ENCODE results near the gene SLC1A4. TPM values are rescaled to one million over a fixed set of nuclear protein-coding genes. Genes with fewer than 3 reads are reported as not detected.

Gene SLC1A4
- total RNA-seq, 1 experiment from 2014 or later, result 12.9 TPM

GRCh38 chr2:65056215-65057053 lies 67.2 kb downstream of the SLC1A4 start, which contains the start of gene CEP68:
CEP68 (plus strand) TSS chr2:65056416; CDS start chr2:65069445, 13,029 bp downstream.
- CTCF ChIA-PET, result interaction anchor here (0.5 to 1.4 kb wide), 3 partner anchors 33 to 139 kb away, joined by 3 to 4 read pairs (median 4); no protein-coding TSS in a partner anchor
- POLR2A ChIA-PET, result interaction anchor here (0.7 to 1.4 kb wide), 3 partner anchors 10 to 171 kb away, joined by 3 to 12 read pairs (median 4); partner anchors contain the start of gene ACTR2
- peak; percentile 87 for DNase-seq (ENCODE audit: low read depth, low spot score)
- H3K27me3 ChIP-seq (ENCODE audit: control insufficient read depth, insufficient read depth, low read length), result no peaks in the 10 kb centered on the region
- peak within 1 kb of the TSS; percentile 79 for H3K4me3 ChIP-seq (ENCODE audit: low read depth in 2 of 2, low read length in 2 of 2)
- H3K27ac ChIP-seq (ENCODE audit: low read length), result peak within 1 kb of the TSS; percentile 78
- H3K4me1 ChIP-seq (ENCODE audit: control insufficient read depth, insufficient read depth, low read length), result peaks cover 13% of the 10 kb centered on the region
- TF ChIP-seq REST (IDR thresholded peaks at IDR 0.05; ENCODE audit: insufficient read depth in 1 of 2, low read depth in 2 of 2, low read length in 1 of 2) (peak in 1 of 2 experiments; percentile 25; a peak in 1 of 4 replicates), TCF7L2 (IDR thresholded peaks at IDR 0.05; ENCODE audit: low read depth, low read length) (peak; percentile 45; the same call in 1 of the 2 replicates), SIN3A (IDR thresholded peaks at IDR 0.05; ENCODE audit: borderline replicate concordance, insufficient read depth, low read depth, low read length) (peak; percentile 75; the same call in 1 of the 2 replicates), POLR2AphosphoS5 (IDR thresholded peaks at IDR 0.05; ENCODE audit: low read depth, low read length) (peak; percentile 68; the same call in 1 of the 2 replicates), CTCF (IDR thresholded peaks at IDR 0.05) (no peak)
- H3K9me3 ChIP-seq (ENCODE audit: control insufficient read depth, insufficient read depth, low read depth, low read length), result no peaks in the 10 kb centered on the region
- H3K36me3 ChIP-seq (ENCODE audit: control insufficient read depth, insufficient read depth, low read length), result no peaks in the 10 kb centered on the region; the same call in 1 of the 2 replicates
- intact Hi-C loops (cut with micrococcal nuclease; ENCODE audit: unreplicated experiment), result no loop called here
- in situ Hi-C loops (cut with HindIII; ENCODE audit: low pct_unique_long_range_greater_than_20kb, low sequenced_read_pairs), result no loop called here
- no TSS peak for BruUV-seq (replicated peaks)
- peak; percentile 99 for ATAC-seq

GRCh38 chr2:65057054-65057375 lies 67.8 kb downstream of the SLC1A4 start:
- CTCF ChIA-PET, result no interaction called here

More at GRCh38 chr2:65057054-65057375, 67.8 kb downstream of the SLC1A4 start:
- POLR2A ChIA-PET, result no interaction called here
- H3K4me3 ChIP-seq (ENCODE audit: low read depth in 2 of 2, low read length in 2 of 2), result peak overlapping the region; percentile 79
- peaks cover 13% of the 10 kb centered on the region for H3K4me1 ChIP-seq (ENCODE audit: control insufficient read depth, insufficient read depth, low read length)
- no peaks in the 10 kb centered on the region; the same call in 1 of the 2 replicates for H3K36me3 ChIP-seq (ENCODE audit: control insufficient read depth, insufficient read depth, low read length)
- intact Hi-C loops (cut with micrococcal nuclease; ENCODE audit: unreplicated experiment), result no loop called here
- TF ChIP-seq SIN3A (IDR thresholded peaks at IDR 0.05; ENCODE audit: borderline replicate concordance, insufficient read depth, low read depth, low read length) (no peak), REST (IDR thresholded peaks at IDR 0.05; ENCODE audit: insufficient read depth in 1 of 2, low read depth in 2 of 2, low read length in 1 of 2) (no peak), POLR2AphosphoS5 (IDR thresholded peaks at IDR 0.05; ENCODE audit: low read depth, low read length) (no peak), CTCF (IDR thresholded peaks at IDR 0.05) (no peak), TCF7L2 (IDR thresholded peaks at IDR 0.05; ENCODE audit: low read depth, low read length) (no peak)
- BruUV-seq (replicated peaks), result no TSS peak
- peak overlapping the region; percentile 78 for H3K27ac ChIP-seq (ENCODE audit: low read length)
- DNase-seq (ENCODE audit: low read depth, low spot score), result no peak
- H3K27me3 ChIP-seq (ENCODE audit: control insufficient read depth, insufficient read depth, low read length), result no peaks in the 10 kb centered on the region
- H3K9me3 ChIP-seq (ENCODE audit: control insufficient read depth, insufficient read depth, low read depth, low read length), result no peaks in the 10 kb centered on the region
- in situ Hi-C loops (cut with HindIII; ENCODE audit: low pct_unique_long_range_greater_than_20kb, low sequenced_read_pairs), result no loop called here
- ATAC-seq, result no peak

All from Panc1 (cell line).